Measurements from ENCODE around the gene PFDN2.

- TF ChIP-seq ELF4 (IDR thresholded peaks at IDR 0.05) (no peak), HDGF (IDR thresholded peaks at IDR 0.05; ENCODE audit: borderline replicate concordance) (no peak), SUZ12 (IDR thresholded peaks at IDR 0.05) (no peak), CTBP1 (IDR thresholded peaks at IDR 0.05; ENCODE audit: borderline replicate concordance) (no peak), FOXM1 (IDR thresholded peaks at IDR 0.05; ENCODE audit: borderline replicate concordance) (no peak), FOXA1 (IDR thresholded peaks at IDR 0.05) (no peak), L3MBTL2 (conservative IDR thresholded peaks at IDR 0.05) (no peak), TARDBP (IDR thresholded peaks at IDR 0.05) (no peak)
These were observed 48.0 kb downstream of the PFDN2 start, which contains the start of gene ARHGAP30 for GRCh38 chr1:161069731-161070270.
